Parathyroid adenoma (tissue), 2 donors: ENCODE data around the gene EEF1B2.
"Not testable (repeated sequence)": the region's sequence is repeated elsewhere in the genome, so short reads cannot be mapped to it uniquely, and the experiment has no call there.

Source experiments
- H2AFZ ChIP-seq: fragments of 300-600 bp; sonication (generic); one replicate; pipeline ENCODE4 v1.7.0; 2017; ENCODE audit warnings: antibody characterized with exemption, mild to moderate bottlenecking
- H3K27ac ChIP-seq: fragments of 300-600 bp; sonication (generic); one replicate; pipeline ENCODE4 v1.7.0; 2017
- H3K27me3 ChIP-seq: fragments of 300-600 bp; sonication (generic); one replicate; pipeline ENCODE4 v1.7.0; 2017; ENCODE audit warnings: low read length; ENCODE audit not compliant: control insufficient read depth, insufficient read depth
- H3K36me3 ChIP-seq: fragments of 300-600 bp; sonication (generic); one replicate; pipeline ENCODE4 v1.7.0; 2017; ENCODE audit warnings: low read length; ENCODE audit not compliant: control insufficient read depth, insufficient read depth
- H3K4me1 ChIP-seq: fragments of 300-600 bp; sonication (generic); one replicate; pipeline ENCODE4 v1.7.0; 2017; ENCODE audit warnings: control low read depth
- H3K4me2 ChIP-seq: fragments of 300-600 bp; sonication (generic); one replicate; pipeline ENCODE4 v1.7.0; 2017; ENCODE audit warnings: low read length
- H3K4me3 ChIP-seq: fragments of 300-600 bp; sonication (generic); one replicate; pipeline ENCODE4 v1.7.0; 2017; ENCODE audit warnings: low read depth, low read length
- H3K79me2 ChIP-seq: fragments of 300-600 bp; sonication (generic); one replicate; pipeline ENCODE4 v1.7.0; 2017; ENCODE audit warnings: control low read depth
- H3K9ac ChIP-seq: fragments of 300-600 bp; sonication (generic); one replicate; pipeline ENCODE4 v1.7.0; 2017; ENCODE audit warnings: mild to moderate bottlenecking
- H3K9me3 ChIP-seq: fragments of 300-600 bp; sonication (generic); one replicate; pipeline ENCODE4 v1.7.0; 2017; ENCODE audit warnings: low read length; ENCODE audit not compliant: control insufficient read depth
- CTCF ChIP-seq: fragments of 300-600 bp; sonication (generic); IDR thresholded peaks from one replicate; pipeline ENCODE4 v1.7.0; 2017; ENCODE audit warnings: antibody characterized with exemption, mild to moderate bottlenecking
- donor health status: primary hyperparathyroidism.

Gene EEF1B2

GRCh38 chr2:206176121-206176520, 16.4 kb downstream of the EEF1B2 start:
- Histone ChIP-seq H3K27ac (no peak overlapping the region), H3K9me3 (no peaks in the 10 kb centered on the region), H3K79me2 (no peaks in the 10 kb centered on the region), H3K4me3 (no peak overlapping the region), H3K27me3 (no peaks in the 10 kb centered on the region), H3K36me3 (no peaks in the 10 kb centered on the region), H2AFZ (no peak overlapping the region), H3K4me2 (no peak overlapping the region), H3K4me1 (no peaks in the 10 kb centered on the region), H3K9ac (no peak overlapping the region)
- no peak for TF ChIP-seq CTCF

GRCh38 chr2:206176901-206177300, 17.2 kb downstream of the EEF1B2 start:
- Histone ChIP-seq H3K9me3 (no peaks in the 10 kb centered on the region), H3K79me2 (no peaks in the 10 kb centered on the region), H3K36me3 (no peaks in the 10 kb centered on the region), H2AFZ (no peak overlapping the region), H3K27ac (no peak overlapping the region), H3K9ac (no peak overlapping the region), H3K4me2 (no peak overlapping the region), H3K4me1 (no peaks in the 10 kb centered on the region), H3K4me3 (no peak overlapping the region), H3K27me3 (no peaks in the 10 kb centered on the region)
- TF ChIP-seq CTCF: no peak

GRCh38 chr2:206181526-206181925, 21.8 kb downstream of the EEF1B2 start:
- not testable (repeated sequence) for H3K9ac ChIP-seq, H3K36me3 ChIP-seq, H3K27me3 ChIP-seq, H2AFZ ChIP-seq, H3K4me1 ChIP-seq, H3K9me3 ChIP-seq, H3K79me2 ChIP-seq, H3K4me3 ChIP-seq, H3K4me2 ChIP-seq, H3K27ac ChIP-seq

- Histone ChIP-seq H3K4me3 (no peak overlapping the region), H3K79me2 (no peaks in the 10 kb centered on the region), H3K36me3 (no peaks in the 10 kb centered on the region), H3K27ac (no peak overlapping the region), H3K27me3 (no peaks in the 10 kb centered on the region), H3K9me3 (no peaks in the 10 kb centered on the region), H3K4me2 (no peak overlapping the region), H3K9ac (no peak overlapping the region), H2AFZ (no peak overlapping the region), H3K4me1 (no peaks in the 10 kb centered on the region)
- no peak for TF ChIP-seq CTCF
These were observed 30.0 kb downstream of the EEF1B2 start for GRCh38 chr2:206189691-206190090.

- Histone ChIP-seq H3K4me2 (no peak overlapping the region), H3K4me1 (no peaks in the 10 kb centered on the region), H3K4me3 (no peak overlapping the region), H3K27ac (no peak overlapping the region), H3K27me3 (no peaks in the 10 kb centered on the region), H2AFZ (no peak overlapping the region), H3K36me3 (no peaks in the 10 kb centered on the region), H3K9ac (no peak overlapping the region), H3K9me3 (no peaks in the 10 kb centered on the region), H3K79me2 (no peaks in the 10 kb centered on the region)
- TF ChIP-seq CTCF: no peak
These were observed 30.4 kb downstream of the EEF1B2 start for GRCh38 chr2:206190111-206190510.
